Stimulated activated CD8-positive, alpha-beta memory T cell treated with anti-CD3 and anti-CD28 coated beads, Interleukin-2, amount 100 ng/mL, for 1 hour (primary cell): ENCODE measurements around the gene NFIA.

Experiments
- DNase-seq, 2 donors: peaks; one replicate each; pipeline ENCODE4 v3.0.0-alpha.2; 2020; ENCODE audit warnings: low read depth in 2 of 2

NFIA gene

GRCh38 chr1:61370177-61370912, 288.0 kb downstream of the NFIA start:
- DNase-seq: no peak

- DNase-seq: no peak
Observed at GRCh38 chr1:61370913-61371279, 288.5 kb downstream of the NFIA start.

GRCh38 chr1:61372944-61373343, 290.6 kb downstream of the NFIA start:
- DNase-seq: no peak

- no peak for DNase-seq
Observed at GRCh38 chr1:61374156-61374555, 291.8 kb downstream of the NFIA start.

GRCh38 chr1:61375082-61375880, 292.9 kb downstream of the NFIA start:
- DNase-seq: no peak

- DNase-seq: no peak
Observed at GRCh38 chr1:61376151-61376550, 293.8 kb downstream of the NFIA start.

- no peak for DNase-seq
Observed at GRCh38 chr1:61377242-61377958, 295.0 kb downstream of the NFIA start.

GRCh38 chr1:61378494-61379180, 296.3 kb downstream of the NFIA start:
- DNase-seq: no peak

GRCh38 chr1:61379693-61380092, 297.3 kb downstream of the NFIA start:
- no peak for DNase-seq

- DNase-seq: no peak
Observed at GRCh38 chr1:61380561-61380960, 298.2 kb downstream of the NFIA start.

- DNase-seq: no peak
Observed at GRCh38 chr1:61386323-61386722, 304.0 kb downstream of the NFIA start.

- DNase-seq: no peak
Observed at GRCh38 chr1:61386770-61387169, 304.4 kb downstream of the NFIA start.

- no peak for DNase-seq
Observed at GRCh38 chr1:61387829-61388228, 305.5 kb downstream of the NFIA start.

GRCh38 chr1:61388566-61388965, 306.2 kb downstream of the NFIA start:
- no peak for DNase-seq

GRCh38 chr1:61389194-61389925, 307.0 kb downstream of the NFIA start:
- DNase-seq: no peak

- DNase-seq: no peak
Observed at GRCh38 chr1:61389926-61390845, 307.8 kb downstream of the NFIA start.

GRCh38 chr1:61391730-61392129, 309.4 kb downstream of the NFIA start:
- no peak for DNase-seq

GRCh38 chr1:61392409-61393242, 310.3 kb downstream of the NFIA start:
- DNase-seq: no peak

GRCh38 chr1:61393575-61393974, 311.2 kb downstream of the NFIA start:
- DNase-seq: no peak
